Parathyroid adenoma (tissue), 2 donors: ENCODE measurements around the gene SETD2.

ENCODE experiments used
- H2AFZ ChIP-seq: fragments of 300-600 bp; sonication (generic); one replicate; pipeline ENCODE4 v1.7.0; 2017; ENCODE audit warnings: antibody characterized with exemption, mild to moderate bottlenecking
- H3K27ac ChIP-seq: fragments of 300-600 bp; sonication (generic); one replicate; pipeline ENCODE4 v1.7.0; 2017
- H3K27me3 ChIP-seq: fragments of 300-600 bp; sonication (generic); one replicate; pipeline ENCODE4 v1.7.0; 2017; ENCODE audit warnings: low read length; ENCODE audit not compliant: control insufficient read depth, insufficient read depth
- H3K36me3 ChIP-seq: fragments of 300-600 bp; sonication (generic); one replicate; pipeline ENCODE4 v1.7.0; 2017; ENCODE audit warnings: low read length; ENCODE audit not compliant: control insufficient read depth, insufficient read depth
- H3K4me1 ChIP-seq: fragments of 300-600 bp; sonication (generic); one replicate; pipeline ENCODE4 v1.7.0; 2017; ENCODE audit warnings: control low read depth
- H3K4me2 ChIP-seq: fragments of 300-600 bp; sonication (generic); one replicate; pipeline ENCODE4 v1.7.0; 2017; ENCODE audit warnings: low read length
- H3K4me3 ChIP-seq: fragments of 300-600 bp; sonication (generic); one replicate; pipeline ENCODE4 v1.7.0; 2017; ENCODE audit warnings: low read depth, low read length
- H3K79me2 ChIP-seq: fragments of 300-600 bp; sonication (generic); one replicate; pipeline ENCODE4 v1.7.0; 2017; ENCODE audit warnings: control low read depth
- H3K9ac ChIP-seq: fragments of 300-600 bp; sonication (generic); one replicate; pipeline ENCODE4 v1.7.0; 2017; ENCODE audit warnings: mild to moderate bottlenecking
- H3K9me3 ChIP-seq: fragments of 300-600 bp; sonication (generic); one replicate; pipeline ENCODE4 v1.7.0; 2017; ENCODE audit warnings: low read length; ENCODE audit not compliant: control insufficient read depth
- TF ChIP-seq, protein P1 (sequence below): fragments of 300-600 bp; sonication (generic); IDR thresholded peaks from one replicate; pipeline ENCODE4 v1.7.0; 2017; ENCODE audit warnings: antibody characterized with exemption, mild to moderate bottlenecking
- donor health status: primary hyperparathyroidism.

SETD2 gene

DNA sequence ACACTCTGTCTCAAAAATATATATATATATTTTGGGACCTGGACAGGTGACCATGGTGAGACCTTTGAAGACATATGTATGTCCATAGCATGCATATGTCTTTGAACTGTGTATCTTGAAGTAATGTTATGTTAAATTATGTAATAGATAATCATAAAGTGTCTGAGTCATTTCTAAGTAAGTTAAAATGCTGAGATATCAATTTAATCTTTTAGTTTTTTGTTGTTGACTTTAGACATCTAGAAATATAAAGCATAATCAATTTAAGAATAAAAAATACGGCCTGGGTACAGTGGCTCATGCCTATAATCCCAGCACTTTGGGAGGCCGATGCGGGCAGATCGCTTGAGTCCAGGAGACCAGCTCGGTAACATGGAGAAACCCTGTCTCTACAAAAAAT lies 12.7 kb upstream of the SETD2 start:
- TF ChIP-seq, protein P1, sequence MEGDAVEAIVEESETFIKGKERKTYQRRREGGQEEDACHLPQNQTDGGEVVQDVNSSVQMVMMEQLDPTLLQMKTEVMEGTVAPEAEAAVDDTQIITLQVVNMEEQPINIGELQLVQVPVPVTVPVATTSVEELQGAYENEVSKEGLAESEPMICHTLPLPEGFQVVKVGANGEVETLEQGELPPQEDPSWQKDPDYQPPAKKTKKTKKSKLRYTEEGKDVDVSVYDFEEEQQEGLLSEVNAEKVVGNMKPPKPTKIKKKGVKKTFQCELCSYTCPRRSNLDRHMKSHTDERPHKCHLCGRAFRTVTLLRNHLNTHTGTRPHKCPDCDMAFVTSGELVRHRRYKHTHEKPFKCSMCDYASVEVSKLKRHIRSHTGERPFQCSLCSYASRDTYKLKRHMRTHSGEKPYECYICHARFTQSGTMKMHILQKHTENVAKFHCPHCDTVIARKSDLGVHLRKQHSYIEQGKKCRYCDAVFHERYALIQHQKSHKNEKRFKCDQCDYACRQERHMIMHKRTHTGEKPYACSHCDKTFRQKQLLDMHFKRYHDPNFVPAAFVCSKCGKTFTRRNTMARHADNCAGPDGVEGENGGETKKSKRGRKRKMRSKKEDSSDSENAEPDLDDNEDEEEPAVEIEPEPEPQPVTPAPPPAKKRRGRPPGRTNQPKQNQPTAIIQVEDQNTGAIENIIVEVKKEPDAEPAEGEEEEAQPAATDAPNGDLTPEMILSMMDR, result no peak
- H2AFZ ChIP-seq, result no peak overlapping the region
- no peak overlapping the region for H3K4me3 ChIP-seq
- H3K4me1 ChIP-seq, result no peaks in the 10 kb centered on the region
- no peaks in the 10 kb centered on the region for H3K9me3 ChIP-seq
- H3K36me3 ChIP-seq, result no peaks in the 10 kb centered on the region
- H3K4me2 ChIP-seq, result no peak overlapping the region
- H3K9ac ChIP-seq, result no peak overlapping the region
- H3K27ac ChIP-seq, result no peak overlapping the region
- H3K27me3 ChIP-seq, result no peaks in the 10 kb centered on the region
- H3K79me2 ChIP-seq, result no peaks in the 10 kb centered on the region

DNA sequence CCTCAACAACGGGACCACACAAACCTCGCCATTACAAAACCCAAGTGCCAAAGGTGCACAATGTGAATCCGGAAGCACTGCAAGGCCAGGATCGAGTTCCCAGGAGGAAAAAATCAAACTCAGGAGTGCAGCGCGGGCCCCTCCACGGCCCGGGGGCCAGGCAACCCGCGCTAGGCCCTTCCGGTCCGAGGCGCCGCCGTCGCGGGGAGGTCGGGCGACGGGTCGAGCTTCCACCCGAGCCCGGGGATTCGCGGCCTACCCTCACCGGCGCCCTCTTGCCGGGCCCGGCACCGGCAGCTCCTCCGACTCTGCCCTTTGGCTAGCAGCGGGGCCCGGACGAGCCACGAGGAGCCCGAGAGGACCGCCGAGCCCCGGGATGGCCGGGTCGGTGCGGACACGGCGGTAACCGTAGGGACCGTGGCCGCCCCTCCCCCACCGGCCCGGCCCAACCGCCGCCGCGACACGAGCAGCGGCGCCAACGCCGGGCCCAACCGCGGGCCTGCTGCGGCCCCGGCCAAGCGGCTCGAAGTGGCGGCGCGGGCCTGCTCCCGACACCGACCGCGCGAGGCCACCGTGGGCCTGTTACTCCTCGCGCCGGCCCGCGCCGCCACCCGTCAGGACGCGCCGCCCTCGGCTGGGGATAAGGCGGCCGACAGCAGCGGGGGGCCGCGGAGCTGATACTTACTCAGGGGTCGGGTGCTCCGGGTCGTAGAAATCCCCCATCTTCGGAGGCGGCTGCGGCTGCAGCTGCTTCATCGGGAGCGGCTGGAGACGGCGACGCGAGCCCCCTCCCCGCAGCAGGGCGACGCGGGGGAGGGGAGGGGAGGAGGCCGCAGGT lies 525 bp downstream of the SETD2 start:
- Histone ChIP-seq H3K79me2 (peaks cover 51% of the 10 kb centered on the region), H3K4me2 (peak overlapping the region; percentile 68), H3K27ac (peak overlapping the region; percentile 79), H3K4me1 (peaks cover 11% of the 10 kb centered on the region), H3K9ac (peak overlapping the region; percentile 79), H2AFZ (peak overlapping the region; percentile 76), H3K36me3 (no peaks in the 10 kb centered on the region), H3K4me3 (peak overlapping the region; percentile 81), H3K27me3 (no peaks in the 10 kb centered on the region), H3K9me3 (no peaks in the 10 kb centered on the region)
- TF ChIP-seq, protein P1, result no peak

GRCh38 chr3:47162697-47163168 lies 1.2 kb downstream of the SETD2 start:
- Histone ChIP-seq H3K4me2 (peak overlapping the region; percentile 68), H3K9me3 (no peaks in the 10 kb centered on the region), H3K27me3 (no peaks in the 10 kb centered on the region), H3K79me2 (peaks cover 54% of the 10 kb centered on the region), H3K4me3 (peak overlapping the region; percentile 81), H3K27ac (peak overlapping the region; percentile 79), H3K36me3 (no peaks in the 10 kb centered on the region), H3K4me1 (peaks cover 11% of the 10 kb centered on the region), H2AFZ (peak overlapping the region; percentile 67), H3K9ac (peak overlapping the region; percentile 79)
- TF ChIP-seq, protein P1, result no peak

GRCh38 chr3:47161983-47162696 lies 1.8 kb downstream of the SETD2 start:
- no peak overlapping the region for H2AFZ ChIP-seq
- TF ChIP-seq, protein P1, result no peak
- peak overlapping the region; percentile 68 for H3K4me2 ChIP-seq
- H3K4me3 ChIP-seq, result peak overlapping the region; percentile 81
- peaks cover 11% of the 10 kb centered on the region for H3K4me1 ChIP-seq
- no peaks in the 10 kb centered on the region for H3K27me3 ChIP-seq
- H3K79me2 ChIP-seq, result peaks cover 55% of the 10 kb centered on the region
- H3K36me3 ChIP-seq, result no peaks in the 10 kb centered on the region
- peak overlapping the region; percentile 79 for H3K27ac ChIP-seq
- no peaks in the 10 kb centered on the region for H3K9me3 ChIP-seq
- H3K9ac ChIP-seq, result peak overlapping the region; percentile 79
